Measurements from ENCODE around the gene TRIM24.

GRCh38 chr7:138477581-138477980 is 17.5 kb downstream of the TRIM24 start:
- TF ChIP-seq CTCF (IDR thresholded peaks at IDR 0.05; ENCODE audit: low read depth, low read length) (no peak), POLR2A (IDR thresholded peaks at IDR 0.05; ENCODE audit: extremely low read depth, insufficient read length) (no peak)
- TF ChIP-seq, protein P1, sequence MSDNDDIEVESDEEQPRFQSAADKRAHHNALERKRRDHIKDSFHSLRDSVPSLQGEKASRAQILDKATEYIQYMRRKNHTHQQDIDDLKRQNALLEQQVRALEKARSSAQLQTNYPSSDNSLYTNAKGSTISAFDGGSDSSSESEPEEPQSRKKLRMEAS (IDR thresholded peaks at IDR 0.05; ENCODE audit: low read depth, low read length): no peak
